H1 (cell line): ENCODE measurements around the gene AKR1D1.

Source experiments
- CBX8 ChIP-seq: fragments of 300-800, 300-1000 bp; sonication (generic); IDR thresholded peaks from 2 replicates; pipeline ENCODE4 v1.7.1; 2016; ENCODE audit warnings: low read depth, low read length, borderline replicate concordance
- CHD1 ChIP-seq: IDR thresholded peaks from 2 replicates; pipeline ENCODE4 v1.6.1; 2012; ENCODE audit warnings: low read depth, low read length, improper control_type of control experiment
- CTCF ChIP-seq, 3 experiments: IDR thresholded peaks; 1 replicate in 2 of 3; 2 replicates in 1 of 3; pipeline versions ENCODE4 v1.5.1 to v1.6.1; 2011; ENCODE audit warnings: low read length in 3 of 3, mild to moderate bottlenecking in 3 of 3, inconsistent platforms in 2 of 3, low read depth in 1 of 3, moderate library complexity in 1 of 3; ENCODE audit not compliant: insufficient read depth in 1 of 3; ENCODE audit errors: control extremely low read depth in 1 of 3
- EZH2 ChIP-seq: fragments of 200-600 bp; sonication (generic); IDR thresholded peaks from 2 replicates; pipeline ENCODE4 v1.7.1; 2012; ENCODE audit warnings: low read depth, mild to moderate bottlenecking, moderate library complexity, low read length, inconsistent platforms; ENCODE audit not compliant: severe bottlenecking
- POLR2A ChIP-seq, 2 experiments: IDR thresholded peaks; 1 replicate in 1 of 2; 2 replicates in 1 of 2; pipeline ENCODE4 v1.6.1; 2011; ENCODE audit warnings: low read depth in 2 of 2, low read length in 2 of 2, mild to moderate bottlenecking in 2 of 2; ENCODE audit errors: control extremely low read depth in 1 of 2
- RFX5 ChIP-seq: IDR thresholded peaks from 2 replicates; pipeline ENCODE4 v1.6.1; 2011; ENCODE audit warnings: low read depth, low read length, improper control_type of control experiment, borderline replicate concordance
- RNF2 ChIP-seq: fragments of 200-900, 300-1000 bp; sonication (generic); IDR thresholded peaks from 2 replicates; pipeline ENCODE4 v1.7.1; 2016; ENCODE audit warnings: borderline replicate concordance, low read depth, mild to moderate bottlenecking, antibody characterized with exemption, low read length; ENCODE audit not compliant: poor library complexity, severe bottlenecking; ENCODE audit errors: missing control alignments
- RXRA ChIP-seq: IDR thresholded peaks from 2 replicates; pipeline ENCODE4 v1.6.1; 2011; ENCODE audit warnings: low read depth, mild to moderate bottlenecking, low read length, moderate library complexity; ENCODE audit not compliant: insufficient read depth

GRCh38 chr7:138066954-138067394 lies 9.3 kb upstream of the AKR1D1 start:
- TF ChIP-seq CTCF (IDR thresholded peaks at IDR 0.05; ENCODE audit: control extremely low read depth in 1 of 3, insufficient read depth in 1 of 3, low read depth in 1 of 3, low read length in 3 of 3) (no peak), EZH2 (no peak), CBX8 (no peak), POLR2A (IDR thresholded peaks at IDR 0.05; ENCODE audit: control extremely low read depth in 1 of 2, low read depth in 2 of 2, low read length in 2 of 2) (no peak), RFX5 (no peak), RNF2 (no peak), CHD1 (no peak), RXRA (no peak)
